Lower lobe of right lung (tissue), 2 donors: ENCODE results near the gene SPRY4. TPM values are rescaled to one million over a fixed set of nuclear protein-coding genes. Genes with fewer than 3 reads are reported as not detected.
"Not testable (repeated sequence)": the region's sequence is repeated elsewhere in the genome, so short reads cannot be mapped to it uniquely, and the experiment has no call there.

Source experiments
- ATAC-seq, 2 donors: fragments of 200-7000 bp; cut with Tn5 transposase; one replicate each; pipeline ENCODE4 v1.9.1; 2020 to 2022; ENCODE audit warnings: mild to moderate bottlenecking in 2 of 2, moderate library complexity in 2 of 2
- DNase-seq: peaks from one replicate; pipeline ENCODE4 v3.0.0-alpha.2; 2020
- H3K27ac ChIP-seq: fragments of 200-600 bp; one replicate; pipeline ENCODE4 v1.8.0; 2022
- H3K27me3 ChIP-seq: fragments of 200-600 bp; one replicate; pipeline ENCODE4 v1.8.0; 2022; ENCODE audit warnings: low read depth
- H3K36me3 ChIP-seq: fragments of 200-600 bp; one replicate; pipeline ENCODE4 v1.8.0; 2022; ENCODE audit warnings: mild to moderate bottlenecking
- H3K4me1 ChIP-seq: fragments of 200-600 bp; one replicate; pipeline ENCODE4 v1.8.0; 2022
- H3K4me3 ChIP-seq: fragments of 200-600 bp; one replicate; pipeline ENCODE4 v1.8.0; 2022; ENCODE audit warnings: mild to moderate bottlenecking
- H3K9me3 ChIP-seq: fragments of 200-600 bp; one replicate; pipeline ENCODE4 v1.8.0; 2022
- CTCF ChIP-seq: fragments of 200-600 bp; IDR thresholded peaks from one replicate; pipeline ENCODE4 v1.8.0; 2022; ENCODE audit warnings: antibody characterized with exemption, mild to moderate bottlenecking
- intact Hi-C: fragments of 100-400 bp; cut with DNase I; formaldehyde crosslinking; loops from one replicate; pipeline ENCODE4 v1.11.0; 2022
- total RNA-seq: library from RNA; stranded (reverse); fragmentation: NEBNext Ultra II Directional; extraction: Animal tissue kit (Norgen Biotek cat#: 25700); gene quantifications from one replicate; pipeline ENCODE4 v1.2.1, GENCODE V29; 2021
- donor health status: DM: no; HTN: yes; CAD: no; lungs with severe emphysema.

Gene SPRY4
- total RNA-seq, 1 donor from 2014 or later: 42.7 TPM

- no peak for TF ChIP-seq CTCF
- peaks cover 8% of the 10 kb centered on the region for H3K4me1 ChIP-seq
- DNase-seq (no peak), ATAC-seq (no peak)
- intact Hi-C loops: no loop called here
- peaks cover 18% of the 10 kb centered on the region for H3K9me3 ChIP-seq
- peak overlapping the region; percentile 89 for H3K27ac ChIP-seq
- no peak overlapping the region for H3K4me3 ChIP-seq
- no peaks in the 10 kb centered on the region for H3K36me3 ChIP-seq
- H3K27me3 ChIP-seq: no peaks in the 10 kb centered on the region
Observed at GRCh38 chr5:142343531-142343930, 18.7 kb upstream of the SPRY4 start.

GRCh38 chr5:142342128-142342981 is 17.5 kb upstream of the SPRY4 start:
- intact Hi-C loops: no loop called here

GRCh38 chr5:142339781-142340180 is 15.0 kb upstream of the SPRY4 start:
- no peak for DNase-seq
- Histone ChIP-seq H3K4me1 (peaks cover 8% of the 10 kb centered on the region), H3K4me3 (no peak overlapping the region), H3K36me3 (no peaks in the 10 kb centered on the region), H3K9me3 (peaks cover 9% of the 10 kb centered on the region), H3K27me3 (no peaks in the 10 kb centered on the region), H3K27ac (no peak overlapping the region)
- intact Hi-C loops: no loop called here
- no peak for ATAC-seq
- TF ChIP-seq CTCF: no peak

More at GRCh38 chr5:142342128-142342981, 17.5 kb upstream of the SPRY4 start:
- Histone ChIP-seq H3K4me3 (no peak overlapping the region), H3K27ac (peak overlapping the region; percentile 89), H3K27me3 (no peaks in the 10 kb centered on the region), H3K4me1 (peaks cover 8% of the 10 kb centered on the region), H3K36me3 (no peaks in the 10 kb centered on the region), H3K9me3 (peaks cover 18% of the 10 kb centered on the region)
- TF ChIP-seq CTCF: no peak
- peak; percentile 90 to 93 for ATAC-seq
- peak; percentile 61 for DNase-seq

- no peaks in the 10 kb centered on the region for H3K4me1 ChIP-seq
- intact Hi-C loops: no loop called here
- H3K4me3 ChIP-seq: no peak overlapping the region
- no peaks in the 10 kb centered on the region for H3K27me3 ChIP-seq
- ATAC-seq (no peak), DNase-seq (no peak)
- no peaks in the 10 kb centered on the region for H3K9me3 ChIP-seq
- no peaks in the 10 kb centered on the region for H3K36me3 ChIP-seq
- no peak for TF ChIP-seq CTCF
- H3K27ac ChIP-seq: no peak overlapping the region
Observed at GRCh38 chr5:142334538-142334937, 9.7 kb upstream of the SPRY4 start.

GRCh38 chr5:142333749-142334148 is 8.9 kb upstream of the SPRY4 start:
- H3K9me3 ChIP-seq, DNase-seq, H3K4me1 ChIP-seq, ATAC-seq, H3K27ac ChIP-seq, H3K27me3 ChIP-seq, intact Hi-C loops, H3K4me3 ChIP-seq, H3K36me3 ChIP-seq: not testable (repeated sequence)

GRCh38 chr5:142330444-142330843 is 5.6 kb upstream of the SPRY4 start:
- Histone ChIP-seq H3K4me1 (peaks cover 14% of the 10 kb centered on the region), H3K4me3 (no peak overlapping the region), H3K36me3 (no peaks in the 10 kb centered on the region), H3K27me3 (peaks cover under 1% of the 10 kb centered on the region), H3K27ac (no peak overlapping the region), H3K9me3 (no peaks in the 10 kb centered on the region)
- ATAC-seq (no peak), DNase-seq (no peak)
- no peak for TF ChIP-seq CTCF
- intact Hi-C loops: no loop called here
